ACHN (cell line): ENCODE results near the gene BDH1.

Experiments used
- DNase-seq: peaks from one replicate; pipeline ENCODE4 v3.0.0-alpha.2; 2015
- in situ Hi-C: cut with HindIII; loops from 2 replicates; pipeline ENCODE4 v1.10.0; 2017; ENCODE audit warnings: low sequenced_read_pairs, low pct_ligation_motif_present, low pct_unique_long_range_greater_than_20kb

Gene BDH1

DNA sequence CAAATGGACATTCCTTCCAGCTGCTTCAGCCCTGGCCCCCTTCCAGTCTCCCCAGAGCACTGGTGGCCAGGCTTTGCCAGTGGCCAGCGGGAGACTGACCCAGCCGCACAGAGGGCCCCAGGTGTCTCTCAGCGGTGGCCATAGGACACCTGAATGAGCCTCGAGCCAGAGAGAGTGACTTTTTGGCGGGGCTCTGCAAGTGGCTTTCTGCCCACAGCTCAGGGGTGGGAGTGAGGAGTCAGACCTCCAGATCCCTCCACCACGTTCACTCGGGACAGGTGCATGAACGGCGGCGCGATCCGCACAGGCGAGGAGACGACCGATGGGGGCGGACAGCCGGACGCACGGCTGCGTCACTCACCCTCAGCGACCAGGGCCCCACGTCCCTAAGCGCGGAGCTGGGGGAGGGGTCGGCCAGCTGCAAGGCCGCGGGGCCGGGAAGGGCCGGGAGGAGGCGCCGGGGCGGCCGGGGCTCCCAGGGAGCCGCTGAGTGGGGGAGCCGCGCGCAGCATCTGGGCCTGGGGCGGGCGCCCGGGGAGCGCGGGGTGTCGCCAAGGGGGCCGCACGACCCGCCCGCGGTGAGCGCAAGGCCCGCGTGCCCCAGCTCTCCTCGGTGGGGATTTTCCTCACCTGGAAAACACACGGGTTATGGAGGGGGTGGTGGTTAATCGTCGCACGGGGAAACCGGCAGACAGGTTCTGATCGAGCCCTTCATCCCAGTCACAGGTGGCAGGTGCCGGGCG, 57.1 kb downstream of the BDH1 start:
- in situ Hi-C loops = no loop called here
- no peak for DNase-seq

DNA sequence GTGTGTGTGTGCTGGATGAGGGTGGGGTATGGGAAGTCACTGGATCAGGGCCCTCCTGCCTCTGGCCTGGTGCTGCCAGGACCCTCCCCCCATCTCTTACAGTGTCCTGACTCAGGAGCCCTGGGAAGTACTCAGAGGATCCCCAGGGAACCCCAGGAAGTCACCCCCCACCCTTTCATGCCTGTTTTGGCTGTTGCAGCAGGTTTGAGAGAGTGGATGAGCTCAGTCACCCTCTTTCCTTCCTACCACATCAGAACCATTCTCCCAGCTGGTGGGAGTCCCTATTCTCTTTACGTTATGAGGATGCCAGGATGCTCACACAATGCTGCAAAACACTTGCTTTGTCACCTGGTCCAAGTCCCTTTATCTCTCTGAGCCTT, 59.0 kb downstream of the BDH1 start:
- in situ Hi-C loops = no loop called here
- DNase-seq = no peak

DNA sequence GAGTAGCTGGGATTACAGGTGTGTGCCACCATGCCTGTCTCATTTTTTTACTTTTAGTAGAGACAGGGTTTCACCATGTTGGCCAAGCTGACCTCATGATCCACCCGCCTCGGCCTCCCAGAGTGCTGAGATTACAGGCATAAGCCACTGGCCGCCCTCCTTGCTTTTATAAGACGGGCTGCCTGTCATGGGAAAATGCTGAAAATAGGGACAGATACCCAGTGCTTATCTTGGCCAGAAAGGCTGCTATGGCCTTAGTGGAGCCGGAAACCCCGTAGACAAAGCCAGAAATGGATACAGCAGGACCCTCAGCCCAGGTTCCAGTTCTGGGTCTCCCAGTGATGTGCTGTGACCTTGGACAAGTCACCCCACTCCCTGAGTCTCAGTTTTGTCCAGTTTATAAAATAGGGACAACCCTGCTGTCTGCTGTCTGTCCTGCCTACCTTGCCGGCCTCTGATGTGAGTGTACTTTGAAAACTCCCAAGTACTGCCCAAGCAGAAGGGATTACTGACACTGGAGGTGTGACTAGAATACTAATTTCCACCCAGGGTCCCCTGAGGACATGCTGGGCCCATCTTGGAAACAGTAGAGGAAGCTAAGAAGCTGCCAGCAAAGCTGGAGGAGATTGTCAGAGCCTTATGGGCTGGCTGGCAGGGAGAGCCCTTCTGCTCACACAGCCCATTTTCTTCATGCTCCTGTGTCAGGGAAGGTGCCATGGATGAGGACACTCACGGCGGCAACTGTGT, 59.6 kb downstream of the BDH1 start:
- no peak for DNase-seq
- in situ Hi-C loops = no loop called here

DNA sequence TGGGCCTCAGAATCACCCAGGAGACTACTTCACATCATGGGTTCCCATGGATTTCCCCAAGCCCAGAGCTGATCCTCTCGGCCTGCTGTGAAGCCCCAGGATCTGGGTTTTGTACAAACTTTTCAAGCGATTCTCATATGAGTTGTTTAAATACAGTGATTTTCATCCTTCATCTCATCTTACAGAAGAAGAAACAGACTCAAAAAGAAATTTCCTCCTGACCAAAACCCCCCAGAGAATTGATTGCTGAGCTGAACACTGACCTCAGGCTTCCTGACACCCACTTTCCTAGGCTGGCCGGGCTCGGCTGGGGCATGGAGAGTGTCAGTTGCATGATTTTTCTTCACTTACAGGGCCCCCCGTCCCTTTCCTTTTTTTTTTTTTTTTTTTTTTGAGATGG, 60.3 kb downstream of the BDH1 start:
- in situ Hi-C loops = no loop called here
- no peak for DNase-seq

DNA sequence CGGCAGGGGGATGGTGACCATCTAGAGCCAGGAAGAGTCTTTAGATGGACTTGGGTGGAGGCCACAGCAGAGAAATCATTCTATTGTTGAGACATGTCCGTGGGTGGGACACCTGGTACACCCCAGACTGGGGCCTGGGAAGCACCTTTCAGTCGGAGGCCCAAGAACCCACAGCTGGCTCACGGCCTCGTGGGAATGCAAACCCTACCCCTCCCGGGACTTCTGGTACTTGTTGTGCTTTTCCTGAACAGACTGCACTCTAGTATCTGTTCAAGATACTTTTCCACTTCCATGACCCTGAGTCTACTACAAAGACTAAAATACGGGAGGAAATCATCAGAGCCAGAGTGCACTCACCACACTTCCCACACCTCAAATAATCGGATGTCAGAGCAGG, 60.7 kb downstream of the BDH1 start:
- DNase-seq = no peak
- in situ Hi-C loops = no loop called here

DNA sequence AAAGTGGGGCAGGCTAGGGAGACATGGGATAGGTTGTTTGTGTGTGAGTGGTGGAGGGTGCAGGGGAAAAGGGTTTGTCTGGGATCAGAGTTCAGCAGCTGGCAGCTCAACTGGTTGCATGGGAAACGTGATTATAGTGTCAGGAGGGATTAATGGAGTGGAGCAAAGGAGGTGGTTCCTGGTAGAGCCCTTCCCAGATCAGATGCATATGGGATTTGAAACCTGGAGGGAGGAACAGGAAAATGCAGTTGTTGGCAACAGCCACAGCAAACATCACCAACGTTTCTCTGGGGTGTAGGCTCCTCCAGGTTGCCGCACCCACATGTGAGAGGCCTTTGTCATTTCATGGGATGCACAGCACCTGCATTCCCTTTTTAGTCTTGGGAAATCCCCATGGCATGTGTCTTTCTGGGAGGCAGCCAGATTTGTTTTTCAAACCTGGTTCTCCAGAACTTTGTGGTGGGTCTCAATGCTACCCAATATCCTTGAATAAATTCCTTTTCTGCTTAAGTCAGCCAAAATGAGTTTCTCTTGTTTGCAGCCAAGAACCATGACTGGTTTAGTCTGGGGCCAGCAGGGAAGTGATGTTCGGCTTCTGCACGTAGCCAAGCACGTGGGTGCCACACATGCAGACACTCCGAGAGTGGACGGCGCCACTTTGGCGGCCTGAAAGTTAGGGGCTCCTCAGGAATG, 61.3 kb downstream of the BDH1 start:
- in situ Hi-C loops = no loop called here
- no peak for DNase-seq

DNA sequence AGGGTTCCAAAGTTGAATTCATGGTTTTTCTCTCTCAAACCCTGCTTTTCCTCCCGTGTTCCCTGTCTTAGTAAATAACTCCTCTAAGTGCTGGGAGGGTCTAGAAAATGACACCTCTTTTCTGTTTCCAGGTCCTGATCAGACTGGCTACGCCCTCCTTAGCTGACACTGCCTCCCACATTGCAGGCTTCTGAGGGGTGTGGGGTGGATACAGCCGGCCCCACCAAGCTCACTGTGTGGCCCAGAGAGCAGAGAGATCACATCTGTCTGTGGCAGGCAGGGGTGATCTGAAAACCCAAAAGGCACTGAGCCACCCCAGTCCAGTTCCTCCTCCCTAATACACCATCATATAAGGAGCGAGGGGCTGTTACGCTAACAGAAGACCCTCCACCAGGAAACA, 62.7 kb downstream of the BDH1 start:
- in situ Hi-C loops = no loop called here
- DNase-seq = no peak

DNA sequence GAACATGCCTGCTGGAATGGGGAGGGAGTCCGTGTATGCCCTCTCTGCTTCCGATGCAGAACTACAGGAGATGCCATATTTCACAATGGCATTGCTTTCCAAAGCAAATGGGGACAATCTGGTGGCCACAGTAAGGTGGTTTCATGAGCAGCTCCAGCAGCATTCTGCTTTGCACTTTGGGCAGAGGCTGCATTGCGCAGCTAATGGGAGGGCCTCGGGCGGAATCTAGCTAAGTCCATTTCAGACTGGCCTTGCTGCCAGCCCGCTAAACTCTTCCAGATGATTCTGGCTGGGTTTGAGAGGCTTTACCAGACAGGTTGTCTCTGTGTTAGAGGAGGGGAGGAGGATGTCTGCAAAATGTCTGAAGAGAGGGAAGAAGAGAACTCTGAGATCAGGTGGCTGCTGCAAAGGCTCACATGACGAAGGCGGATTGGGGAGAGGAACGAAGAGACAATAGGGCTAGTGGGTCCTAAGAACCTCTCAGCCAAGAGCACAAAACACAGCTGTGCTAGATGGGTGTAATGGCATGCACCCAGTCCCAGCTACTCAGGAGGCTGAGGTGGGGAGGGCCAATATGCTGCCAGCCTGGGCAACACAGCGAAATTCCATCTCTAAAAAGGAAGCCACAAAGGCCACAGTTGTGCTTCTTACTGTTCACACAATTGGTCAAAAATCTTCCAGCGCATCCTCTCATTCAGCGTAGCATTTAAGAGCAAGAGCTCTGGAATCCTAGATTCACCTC, 63.7 kb downstream of the BDH1 start:
- no peak for DNase-seq
- in situ Hi-C loops = no loop called here

DNA sequence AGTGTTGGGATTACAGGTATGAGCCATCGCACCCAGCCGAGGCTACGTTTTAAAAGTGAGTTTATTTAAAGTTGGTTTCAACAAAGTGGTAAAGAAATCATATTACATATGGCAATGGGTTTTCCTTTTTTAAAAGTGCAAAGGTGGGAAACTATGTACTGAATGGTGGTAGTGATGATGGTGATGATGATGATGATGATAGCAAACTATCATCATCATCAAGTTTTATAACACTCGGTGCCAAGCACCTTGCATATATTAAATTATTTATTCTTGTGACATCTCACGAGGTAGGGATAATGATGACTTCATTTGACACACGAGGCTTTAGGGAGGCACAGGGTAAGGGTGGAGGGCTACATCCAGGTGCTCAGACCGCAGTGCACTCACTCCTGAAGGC, 64.3 kb downstream of the BDH1 start:
- DNase-seq = no peak
- in situ Hi-C loops = no loop called here

DNA sequence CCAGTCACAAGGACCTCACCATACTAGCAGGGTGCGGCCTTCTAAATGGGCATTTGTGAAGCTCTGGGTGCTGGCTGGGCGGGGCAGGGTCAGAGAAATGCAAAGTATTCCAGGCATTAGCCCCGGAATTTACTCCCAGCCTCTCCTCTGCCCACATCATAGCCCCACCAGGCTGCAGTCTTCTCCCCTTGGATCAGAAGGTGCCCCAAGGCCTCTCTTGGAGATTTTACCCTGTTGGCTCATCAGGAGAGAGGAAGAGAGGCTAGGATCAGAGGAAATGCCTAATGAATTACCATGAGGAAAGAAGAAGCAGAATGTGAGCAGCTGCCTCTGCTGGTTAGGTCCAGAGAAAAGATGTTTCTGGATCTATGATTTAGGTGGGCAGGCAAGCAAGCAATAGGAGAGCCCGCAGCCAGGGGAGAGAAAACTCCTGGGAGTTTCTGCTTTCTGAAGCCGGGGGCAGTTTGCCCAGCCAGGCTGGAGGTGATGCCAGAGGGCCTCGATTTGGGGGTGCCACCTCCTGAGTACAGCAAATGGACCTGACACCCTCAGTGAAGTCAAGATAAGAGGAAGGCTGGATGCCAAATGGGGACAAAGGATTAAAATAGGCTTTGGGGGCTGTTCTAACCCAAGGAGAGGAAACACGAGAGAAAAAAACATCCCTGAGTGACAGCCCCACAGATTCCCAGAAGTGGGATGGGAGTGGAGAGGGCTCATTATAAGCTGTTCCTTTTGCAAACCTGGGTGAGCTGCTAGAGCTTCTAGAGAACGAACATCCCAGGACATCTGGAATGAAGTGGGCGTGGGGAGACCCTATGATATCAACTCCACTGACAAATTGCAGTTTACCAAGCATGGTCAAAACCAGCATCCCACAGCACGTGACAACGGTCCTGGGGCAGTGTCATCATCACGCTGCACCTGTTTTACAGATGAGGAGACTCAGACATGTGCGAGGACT, 65.4 kb downstream of the BDH1 start:
- DNase-seq = peak; percentile 83
- in situ Hi-C loops = no loop called here

DNA sequence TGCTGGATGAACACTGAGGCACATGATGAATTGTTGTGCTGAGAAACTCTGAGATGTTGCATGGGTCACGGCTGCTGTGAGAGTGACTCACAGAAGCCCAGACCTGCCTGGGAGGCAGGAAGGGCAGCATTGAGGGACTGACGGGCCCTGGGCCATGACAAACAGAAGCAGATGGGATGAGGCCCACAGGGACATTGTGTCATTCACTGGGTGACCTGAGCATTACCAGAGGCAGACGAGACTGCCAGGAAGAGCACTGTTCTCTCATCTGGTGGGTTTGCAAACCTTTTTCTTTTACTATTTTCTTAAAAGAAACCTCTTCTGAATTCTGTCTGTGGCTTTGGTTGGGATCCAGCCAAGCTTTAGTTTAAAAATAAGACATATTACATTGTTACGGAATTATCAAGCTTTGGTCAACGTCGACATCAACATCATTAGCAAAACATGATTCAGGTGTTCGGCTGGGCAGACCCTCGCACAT, 67.8 kb downstream of the BDH1 start:
- in situ Hi-C loops = no loop called here
- peak; percentile 82 for DNase-seq

DNA sequence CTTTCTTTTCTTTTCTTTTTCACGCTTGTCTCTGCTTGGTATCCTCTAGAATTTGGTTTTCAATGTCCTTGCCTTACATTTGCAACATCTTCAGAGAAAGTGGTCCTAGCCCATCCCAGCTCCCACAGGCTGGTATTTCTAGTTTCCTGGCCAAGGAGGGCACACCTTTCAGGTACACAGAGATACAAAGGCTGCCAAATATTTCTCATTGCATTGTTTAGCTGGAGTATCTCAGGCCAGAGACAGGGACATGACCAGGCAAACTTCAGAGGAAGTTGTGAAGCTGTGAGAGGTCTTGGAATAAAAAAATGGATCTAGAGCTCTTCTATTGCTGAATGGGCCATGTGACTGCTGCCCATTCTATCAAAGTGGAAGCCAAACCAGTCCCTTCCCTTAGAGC, 68.9 kb downstream of the BDH1 start:
- no peak for DNase-seq
- in situ Hi-C loops = no loop called here

DNA sequence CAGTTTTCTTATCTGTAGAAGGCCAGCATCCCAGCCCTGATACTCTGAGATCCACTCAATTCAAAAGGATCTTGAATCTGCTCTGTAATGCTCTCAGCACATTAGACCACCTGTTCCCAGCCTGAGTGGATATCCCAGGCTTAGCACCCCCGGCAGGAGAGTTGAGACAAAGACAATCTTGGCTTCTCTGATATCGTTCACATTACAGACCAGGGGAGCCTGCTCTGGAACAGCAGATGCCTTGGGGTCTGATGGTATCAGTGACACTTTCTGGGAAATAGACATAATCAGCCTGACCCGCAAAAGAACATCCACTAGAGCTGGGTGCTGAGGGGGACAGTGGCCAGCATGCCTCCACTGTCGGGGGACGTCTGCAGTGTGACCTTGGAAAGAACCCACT, 70.6 kb downstream of the BDH1 start:
- in situ Hi-C loops = no loop called here
- DNase-seq = no peak

DNA sequence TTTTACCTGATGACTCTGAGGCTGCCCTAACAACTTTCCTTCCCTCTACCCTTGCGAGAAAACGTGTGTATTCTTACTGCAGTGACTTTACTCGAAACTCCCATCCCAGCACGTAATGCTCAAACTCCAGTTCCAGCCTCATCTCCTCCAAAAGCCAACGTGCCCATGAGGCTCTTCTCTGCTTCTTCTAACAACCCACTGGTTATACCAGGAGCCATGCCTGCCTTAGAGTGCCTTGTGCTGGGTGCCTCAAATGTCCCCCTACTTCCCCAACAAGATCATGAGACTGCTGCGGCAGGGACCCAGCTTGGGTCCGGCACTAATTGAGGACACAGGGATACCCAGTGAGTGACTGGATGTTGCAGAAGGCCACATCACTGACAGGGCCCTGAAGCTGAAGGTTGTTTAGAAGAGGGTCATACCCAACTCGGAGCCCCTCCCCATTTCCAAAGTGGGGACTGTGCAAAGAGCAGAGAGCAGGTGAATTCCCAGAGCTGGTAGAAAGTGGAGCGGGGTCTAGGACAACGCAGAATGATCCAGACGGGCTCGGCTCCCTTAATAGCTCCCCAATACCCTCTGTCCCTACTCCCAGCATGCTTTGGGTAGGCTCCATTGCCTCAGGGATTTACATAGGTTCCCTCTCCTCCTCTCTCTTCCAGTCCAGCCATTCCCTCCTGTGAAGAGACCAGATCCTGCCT, 71.4 kb downstream of the BDH1 start:
- no peak for DNase-seq
- in situ Hi-C loops = no loop called here

DNA sequence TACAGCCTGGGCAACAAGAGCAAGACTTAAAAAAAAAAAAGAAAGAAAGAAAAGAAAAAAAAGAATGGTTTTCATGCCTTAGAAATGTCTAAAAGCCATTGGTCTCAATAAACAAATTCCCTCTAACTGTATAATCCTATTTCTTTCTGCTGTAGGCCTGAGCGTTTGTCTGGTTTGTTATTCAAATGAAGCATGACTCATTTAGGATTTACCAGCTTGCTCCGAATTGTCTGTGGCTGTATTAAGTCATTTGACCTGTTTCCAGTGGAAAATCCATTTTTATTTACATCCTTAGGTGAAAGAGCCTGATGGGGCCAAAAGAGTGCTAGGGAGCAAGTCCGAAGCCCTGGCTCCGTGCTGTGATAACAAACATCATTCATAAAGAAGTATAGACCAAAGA, 73.8 kb downstream of the BDH1 start:
- no peak for DNase-seq
- in situ Hi-C loops = no loop called here

DNA sequence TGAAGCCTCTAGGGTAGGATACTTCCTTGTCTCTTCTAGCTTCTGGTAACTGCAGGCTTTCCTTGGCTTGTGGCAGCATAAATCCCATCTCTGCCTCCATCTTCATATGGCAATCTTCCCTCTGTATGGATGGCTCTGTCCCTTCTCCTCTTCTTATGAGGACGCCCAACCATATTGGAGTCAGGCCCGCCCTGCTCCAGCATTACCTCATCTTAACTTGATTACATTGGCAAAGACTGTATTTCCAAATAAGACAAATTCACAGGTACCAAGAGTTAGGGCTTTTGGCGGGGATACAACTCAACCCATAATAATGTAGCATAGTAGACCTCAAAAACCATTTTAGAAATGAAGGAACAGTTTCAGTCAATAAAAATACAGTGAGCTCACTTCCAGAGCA, 75.4 kb downstream of the BDH1 start:
- no peak for DNase-seq
- in situ Hi-C loops = no loop called here
